GM23338 (cell line): ENCODE results near the gene SLC39A11. TPM values are rescaled to one million over a fixed set of nuclear protein-coding genes. Genes with fewer than 3 reads are reported as not detected.

ENCODE experiments used
- ATAC-seq: fragments of 200-7000 bp; cut with Tn5 transposase; 3 replicates; pipeline ENCODE4 v1.9.1; 2020
- DNase-seq: peaks from one replicate; pipeline ENCODE4 v3.0.0-alpha.2; 2015; ENCODE audit warnings: low spot score
- H2AFZ ChIP-seq: fragments of 200-600 bp; sonication (generic); 2 replicates; pipeline ENCODE4 v1.8.0; 2016; ENCODE audit warnings: antibody characterized with exemption, mild to moderate bottlenecking, moderate library complexity
- H3F3A ChIP-seq: fragments of 200-600 bp; sonication (generic); replicated peaks from 2 replicates; pipeline ENCODE4 v1.8.0; 2017; ENCODE audit warnings: antibody characterized with exemption, mixed run types, low read depth
- H3K27ac ChIP-seq: fragments of 200-600 bp; sonication (generic); 2 replicates; pipeline ENCODE4 v1.6.1; 2016; ENCODE audit warnings: low read depth
- H3K27me3 ChIP-seq: fragments of 200-600 bp; sonication (generic); 2 replicates; pipeline ENCODE4 v1.8.0; 2016; ENCODE audit warnings: mild to moderate bottlenecking, mixed run types, moderate library complexity; ENCODE audit not compliant: insufficient read depth
- H3K36me3 ChIP-seq: fragments of 200-600 bp; sonication (generic); 2 replicates; pipeline ENCODE4 v1.8.0; 2016; ENCODE audit warnings: mild to moderate bottlenecking; ENCODE audit not compliant: insufficient read depth
- H3K4me1 ChIP-seq: fragments of 200-600 bp; sonication (generic); 2 replicates; pipeline ENCODE4 v1.8.0; 2016; ENCODE audit warnings: mild to moderate bottlenecking, moderate library complexity; ENCODE audit not compliant: insufficient read depth
- H3K4me2 ChIP-seq: fragments of 200-600 bp; sonication (generic); 2 replicates; pipeline ENCODE4 v1.7.1; 2017; ENCODE audit warnings: mixed run types
- H3K4me3 ChIP-seq: fragments of 200-600 bp; sonication (generic); 2 replicates; pipeline ENCODE4 v1.6.1; 2016; ENCODE audit warnings: mixed run types
- H3K79me2 ChIP-seq: fragments of 200-600 bp; sonication (generic); replicated peaks from 2 replicates; pipeline ENCODE4 v1.8.0; 2017; ENCODE audit warnings: mild to moderate bottlenecking; ENCODE audit not compliant: insufficient read depth
- H3K9me2 ChIP-seq: fragments of 200-600 bp; sonication (generic); 2 replicates; pipeline ENCODE4 v1.8.0; 2017; ENCODE audit not compliant: insufficient read depth
- H4K20me1 ChIP-seq: fragments of 200-600 bp; sonication (generic); replicated peaks from 2 replicates; pipeline ENCODE4 v1.8.0; 2017; ENCODE audit warnings: mild to moderate bottlenecking; ENCODE audit not compliant: insufficient read depth
- H3K27ac Mint-ChIP-seq: 2 replicates; pipeline ENCODE4 v1.8.0; 2020; ENCODE audit warnings: inconsistent platforms, mild to moderate bottlenecking, moderate library complexity, mixed read lengths
- H3K27me3 Mint-ChIP-seq: 3 replicates; pipeline ENCODE4 v1.8.0; 2022; ENCODE audit warnings: low read depth, mild to moderate bottlenecking, moderate library complexity, mixed read lengths, inconsistent platforms; ENCODE audit not compliant: insufficient read depth, poor library complexity
- H3K36me3 Mint-ChIP-seq: 3 replicates; pipeline ENCODE4 v1.8.0; 2021; ENCODE audit warnings: low read depth, mild to moderate bottlenecking, inconsistent platforms, moderate library complexity, mixed read lengths
- H3K4me1 Mint-ChIP-seq: 3 replicates; pipeline ENCODE4 v1.8.0; 2020; ENCODE audit warnings: mild to moderate bottlenecking, inconsistent platforms, mixed read lengths
- H3K4me3 Mint-ChIP-seq: 3 replicates; pipeline ENCODE4 v1.8.0; 2021; ENCODE audit warnings: moderate library complexity, mild to moderate bottlenecking, inconsistent platforms, mixed read lengths
- H3K9me3 Mint-ChIP-seq: 3 replicates; pipeline ENCODE4 v1.8.0; 2020; ENCODE audit warnings: moderate library complexity, mild to moderate bottlenecking, inconsistent platforms, mixed read lengths
- CREB1 ChIP-seq: fragments of 250-450 bp; sonication (Bioruptor Pico); IDR thresholded peaks from 2 replicates; pipeline ENCODE4 v1.5.0; 2020; ENCODE audit warnings: low read depth, mild to moderate bottlenecking, moderate library complexity
- EZH2phosphoT487 ChIP-seq: fragments of 200-600 bp; sonication (generic); IDR thresholded peaks from one replicate; pipeline ENCODE4 v1.8.1; 2018; ENCODE audit warnings: antibody characterized with exemption; ENCODE audit not compliant: unreplicated experiment
- JUNB ChIP-seq: IDR thresholded peaks from one replicate; pipeline ENCODE4 v1.6.1; 2016; ENCODE audit warnings: antibody characterized with exemption; ENCODE audit not compliant: unreplicated experiment
- NANOG ChIP-seq: IDR thresholded peaks from 2 replicates; pipeline ENCODE4 v1.6.1; 2016; ENCODE audit warnings: antibody characterized with exemption, borderline replicate concordance
- POLR2AphosphoS5 ChIP-seq: IDR thresholded peaks from 2 replicates; pipeline ENCODE4 v1.6.1; 2016; ENCODE audit warnings: antibody characterized with exemption, low read depth
- REST ChIP-seq: IDR thresholded peaks from one replicate; pipeline ENCODE4 v1.6.1; 2018; ENCODE audit warnings: antibody characterized with exemption; ENCODE audit not compliant: unreplicated experiment
- STAT1 ChIP-seq: IDR thresholded peaks from one replicate; pipeline ENCODE4 v1.6.1; 2016; ENCODE audit warnings: antibody characterized with exemption; ENCODE audit not compliant: unreplicated experiment
- ZNF114 ChIP-seq: fragments of 250-450 bp; sonication (Bioruptor Pico); IDR thresholded peaks from 2 replicates; pipeline ENCODE4 v1.5.0; 2020; ENCODE audit warnings: mild to moderate bottlenecking, moderate library complexity
- ZNF462 ChIP-seq: fragments of 250-450 bp; sonication (Bioruptor Pico); IDR thresholded peaks from 2 replicates; pipeline ENCODE4 v1.5.0; 2020; ENCODE audit warnings: mild to moderate bottlenecking, moderate library complexity
- polyA plus RNA-seq: library from polyadenylated mRNA; unstranded; fragments of >200 nt; fragmentation: Nextera tagmentation; extraction: Ambion mirVana; gene quantifications from 2 replicates; pipeline ENCODE4 v1.2.1, GENCODE V29; 2016
- total RNA-seq: library from RNA; depleted of rRNA; stranded (reverse); fragments of >200 nt; shearing (Covaris generic); gene quantifications from 2 replicates; pipeline ENCODE4 v1.2.3, GENCODE V29; 2014
- TF ChIP-seq, protein P1 (sequence below), 2 experiments: fragments of 200-600 bp in 1 of 2; sonication (generic) in 1 of 2; conservative IDR thresholded peaks; 2 replicates each; pipeline versions ENCODE4 v1.5.1 to v1.6.1; 2016 to 2017; ENCODE audit warnings: antibody characterized with exemption in 2 of 2, low read depth in 2 of 2, mild to moderate bottlenecking in 2 of 2, moderate library complexity in 1 of 2

Gene SLC39A11
- total and polyA plus RNA-seq, 2 experiments from 2014 or later, result 10.8 to 18.1 TPM

- TF ChIP-seq, protein P1, sequence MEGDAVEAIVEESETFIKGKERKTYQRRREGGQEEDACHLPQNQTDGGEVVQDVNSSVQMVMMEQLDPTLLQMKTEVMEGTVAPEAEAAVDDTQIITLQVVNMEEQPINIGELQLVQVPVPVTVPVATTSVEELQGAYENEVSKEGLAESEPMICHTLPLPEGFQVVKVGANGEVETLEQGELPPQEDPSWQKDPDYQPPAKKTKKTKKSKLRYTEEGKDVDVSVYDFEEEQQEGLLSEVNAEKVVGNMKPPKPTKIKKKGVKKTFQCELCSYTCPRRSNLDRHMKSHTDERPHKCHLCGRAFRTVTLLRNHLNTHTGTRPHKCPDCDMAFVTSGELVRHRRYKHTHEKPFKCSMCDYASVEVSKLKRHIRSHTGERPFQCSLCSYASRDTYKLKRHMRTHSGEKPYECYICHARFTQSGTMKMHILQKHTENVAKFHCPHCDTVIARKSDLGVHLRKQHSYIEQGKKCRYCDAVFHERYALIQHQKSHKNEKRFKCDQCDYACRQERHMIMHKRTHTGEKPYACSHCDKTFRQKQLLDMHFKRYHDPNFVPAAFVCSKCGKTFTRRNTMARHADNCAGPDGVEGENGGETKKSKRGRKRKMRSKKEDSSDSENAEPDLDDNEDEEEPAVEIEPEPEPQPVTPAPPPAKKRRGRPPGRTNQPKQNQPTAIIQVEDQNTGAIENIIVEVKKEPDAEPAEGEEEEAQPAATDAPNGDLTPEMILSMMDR (conservative IDR thresholded peaks at IDR 0.05; ENCODE audit: low read depth in 2 of 2), result no peak
- TF ChIP-seq ZNF114 (CRISPR knock-in tag), result no peak
- no peak for TF ChIP-seq POLR2AphosphoS5
- no peak for TF ChIP-seq STAT1
- TF ChIP-seq NANOG, result no peak
These were observed 457.9 kb downstream of the SLC39A11 start (continued) for GRCh38 chr17:72634621-72635020.

DNA sequence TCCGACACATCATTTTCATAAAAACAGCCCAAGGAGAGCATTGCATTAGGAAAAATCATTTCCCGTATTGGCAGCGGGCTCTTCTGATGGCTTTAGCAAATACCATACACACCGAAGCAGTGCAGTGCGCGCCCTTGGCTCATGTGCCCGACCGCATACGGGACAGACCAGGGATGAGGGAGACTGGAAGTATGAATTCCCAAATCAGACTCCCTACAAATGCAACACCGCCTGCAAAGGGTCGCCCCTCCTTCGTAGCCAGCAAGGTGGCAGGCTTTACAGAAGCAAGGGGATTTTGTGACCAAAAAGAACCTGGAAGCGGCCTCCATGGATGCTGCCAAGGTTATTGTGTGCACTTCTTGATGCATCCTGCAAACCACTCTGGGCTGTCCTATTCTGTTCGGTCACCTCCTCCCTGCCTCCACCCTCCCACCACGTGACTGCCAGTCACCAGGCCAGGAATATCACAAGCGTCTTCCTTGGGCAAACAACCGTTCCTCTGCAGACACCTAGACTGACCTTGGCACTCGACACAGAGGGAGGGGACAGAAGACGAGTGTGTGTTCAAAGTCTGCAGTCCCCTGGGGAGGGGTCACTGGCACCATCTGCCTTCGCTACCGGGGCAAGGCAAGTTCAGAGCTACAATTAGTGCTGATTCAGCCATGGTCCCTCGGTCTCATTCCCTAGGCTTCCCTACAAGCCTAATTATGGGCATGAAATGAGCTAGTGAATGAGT, 460.4 kb downstream of the SLC39A11 start:
- Histone ChIP-seq H3K36me3 (no peaks in the 10 kb centered on the region), H3K4me3 (no peak overlapping the region), H4K20me1 (no peaks in the 10 kb centered on the region), H2AFZ (peak overlapping the region; percentile 38; the same call in 1 of the 2 replicates), H3K4me1 (no peaks in the 10 kb centered on the region), H3K27me3 (no peaks in the 10 kb centered on the region), H3K9me2 (no peaks in the 10 kb centered on the region), H3K4me2 (no peak overlapping the region), H3F3A (no peaks in the 10 kb centered on the region), H3K27ac (no peak overlapping the region), H3K79me2 (no peaks in the 10 kb centered on the region)
- no peak overlapping the region for H3K27ac Mint-ChIP-seq
- 0 out of 3 replicates have a peak, but pooled peaks cover 2% of the 10 kb centered on the region for H3K4me1 Mint-ChIP-seq
- H3K9me3 Mint-ChIP-seq, result no peaks in the 10 kb centered on the region; the same call in 2 of the 3 replicates
- H3K4me3 Mint-ChIP-seq, result no peak overlapping the region
- no peak for DNase-seq
- no peak for ATAC-seq
- no peaks in the 10 kb centered on the region for H3K27me3 Mint-ChIP-seq
- no peaks in the 10 kb centered on the region for H3K36me3 Mint-ChIP-seq
- TF ChIP-seq CREB1 (CRISPR knock-in tag) (no peak), NANOG (no peak), STAT1 (no peak), EZH2phosphoT487 (no peak), ZNF462 (CRISPR knock-in tag) (no peak), JUNB (no peak), REST (no peak), POLR2AphosphoS5 (no peak)
- TF ChIP-seq, protein P1 (conservative IDR thresholded peaks at IDR 0.05; ENCODE audit: low read depth in 2 of 2), result no peak
